ENCODE measurements around the gene CDK18.
A peak's percentile ranks its signal among the peaks of the same experiment; 100 is the strongest.

CDK18 gene

GRCh38 chr1:205528446-205528886 lies 24.0 kb downstream of the CDK18 start:
- Histone ChIP-seq H3K4me2 (ENCODE audit: low read length) (peak overlapping the region; percentile 74), H3K9me3 (ENCODE audit: insufficient read depth, low read length) (no peaks in the 10 kb centered on the region), H3K27me3 (ENCODE audit: low read depth, low read length) (0 out of 2 replicates have a peak, but pooled peaks cover 3% of the 10 kb centered on the region), H3K36me3 (replicated peaks; ENCODE audit: low read depth, low read length) (no peaks in the 10 kb centered on the region), H3K9ac (ENCODE audit: low read length) (peak overlapping the region; percentile 69; the same call in 1 of the 2 replicates), H2AFZ (ENCODE audit: low read depth, low read length) (peak overlapping the region; percentile 72), H3K79me2 (ENCODE audit: low read length) (no peaks in the 10 kb centered on the region), H3K4me1 (ENCODE audit: low read length) (peaks cover 19% of the 10 kb centered on the region), H3K4me3 (ENCODE audit: low read length) (peak overlapping the region; percentile 83), H4K20me1 (ENCODE audit: insufficient read depth, low read length) (no peaks in the 10 kb centered on the region), H3K27ac (ENCODE audit: low read length) (no peak overlapping the region)
- no peak for TF ChIP-seq EZH2phosphoT487 (IDR thresholded peaks at IDR 0.05; ENCODE audit: low read depth)
- TF ChIP-seq, protein P1, sequence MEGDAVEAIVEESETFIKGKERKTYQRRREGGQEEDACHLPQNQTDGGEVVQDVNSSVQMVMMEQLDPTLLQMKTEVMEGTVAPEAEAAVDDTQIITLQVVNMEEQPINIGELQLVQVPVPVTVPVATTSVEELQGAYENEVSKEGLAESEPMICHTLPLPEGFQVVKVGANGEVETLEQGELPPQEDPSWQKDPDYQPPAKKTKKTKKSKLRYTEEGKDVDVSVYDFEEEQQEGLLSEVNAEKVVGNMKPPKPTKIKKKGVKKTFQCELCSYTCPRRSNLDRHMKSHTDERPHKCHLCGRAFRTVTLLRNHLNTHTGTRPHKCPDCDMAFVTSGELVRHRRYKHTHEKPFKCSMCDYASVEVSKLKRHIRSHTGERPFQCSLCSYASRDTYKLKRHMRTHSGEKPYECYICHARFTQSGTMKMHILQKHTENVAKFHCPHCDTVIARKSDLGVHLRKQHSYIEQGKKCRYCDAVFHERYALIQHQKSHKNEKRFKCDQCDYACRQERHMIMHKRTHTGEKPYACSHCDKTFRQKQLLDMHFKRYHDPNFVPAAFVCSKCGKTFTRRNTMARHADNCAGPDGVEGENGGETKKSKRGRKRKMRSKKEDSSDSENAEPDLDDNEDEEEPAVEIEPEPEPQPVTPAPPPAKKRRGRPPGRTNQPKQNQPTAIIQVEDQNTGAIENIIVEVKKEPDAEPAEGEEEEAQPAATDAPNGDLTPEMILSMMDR (IDR thresholded peaks at IDR 0.05; ENCODE audit: low read depth, low read length), result no peak

GRCh38 chr1:205528887-205529825 lies 24.7 kb downstream of the CDK18 start:
- no peaks in the 10 kb centered on the region for H3K9me3 ChIP-seq (ENCODE audit: insufficient read depth, low read length)
- H2AFZ ChIP-seq (ENCODE audit: low read depth, low read length), result peak overlapping the region; percentile 78
- peaks cover 19% of the 10 kb centered on the region for H3K4me1 ChIP-seq (ENCODE audit: low read length)
- no peak overlapping the region for H3K27ac ChIP-seq (ENCODE audit: low read length)
- no peaks in the 10 kb centered on the region for H3K79me2 ChIP-seq (ENCODE audit: low read length)
- peak overlapping the region; percentile 69 for H3K9ac ChIP-seq (ENCODE audit: low read length)
- H4K20me1 ChIP-seq (ENCODE audit: insufficient read depth, low read length), result no peaks in the 10 kb centered on the region
- H3K4me2 ChIP-seq (ENCODE audit: low read length), result peak overlapping the region; percentile 74
- H3K4me3 ChIP-seq (ENCODE audit: low read length), result peak overlapping the region; percentile 83
- H3K36me3 ChIP-seq (replicated peaks; ENCODE audit: low read depth, low read length), result no peaks in the 10 kb centered on the region
- no peak for TF ChIP-seq EZH2phosphoT487 (IDR thresholded peaks at IDR 0.05; ENCODE audit: low read depth)
- TF ChIP-seq, protein P1 (IDR thresholded peaks at IDR 0.05; ENCODE audit: low read depth, low read length), result peak; percentile 94
- H3K27me3 ChIP-seq (ENCODE audit: low read depth, low read length), result 0 out of 2 replicates have a peak, but pooled peaks cover 3% of the 10 kb centered on the region

DNA sequence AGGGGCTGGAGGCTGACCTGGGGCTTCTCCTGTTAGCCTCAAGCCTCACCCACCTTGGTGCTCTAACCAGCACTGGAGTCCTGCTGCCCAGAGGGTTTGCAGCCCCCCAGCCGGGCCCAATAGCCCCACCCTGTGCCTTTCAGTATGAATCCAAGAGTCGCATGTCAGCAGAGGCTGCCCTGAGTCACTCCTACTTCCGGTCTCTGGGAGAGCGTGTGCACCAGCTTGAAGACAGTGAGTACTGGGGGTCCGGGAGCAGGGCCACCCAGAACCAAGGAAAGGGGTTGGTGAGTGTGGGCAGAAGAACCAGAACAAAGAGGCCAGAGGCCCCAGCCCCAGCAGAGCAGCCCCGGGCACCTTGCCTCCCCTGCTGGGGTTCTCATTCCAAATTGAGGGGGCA lies 25.6 kb downstream of the CDK18 start:
- H3K27me3 ChIP-seq (ENCODE audit: low read depth, low read length), result no peaks in the 10 kb centered on the region
- no peaks in the 10 kb centered on the region for H3K79me2 ChIP-seq (ENCODE audit: low read length)
- H4K20me1 ChIP-seq (ENCODE audit: insufficient read depth, low read length), result no peaks in the 10 kb centered on the region
- peaks cover 19% of the 10 kb centered on the region for H3K4me1 ChIP-seq (ENCODE audit: low read length)
- H3K36me3 ChIP-seq (replicated peaks; ENCODE audit: low read depth, low read length), result no peaks in the 10 kb centered on the region
- peak overlapping the region; percentile 83 for H3K4me3 ChIP-seq (ENCODE audit: low read length)
- H3K9ac ChIP-seq (ENCODE audit: low read length), result peak overlapping the region; percentile 69; the same call in 1 of the 2 replicates
- TF ChIP-seq, protein P1 (IDR thresholded peaks at IDR 0.05; ENCODE audit: low read depth, low read length), result no peak
- TF ChIP-seq EZH2phosphoT487 (IDR thresholded peaks at IDR 0.05; ENCODE audit: low read depth), result no peak
- no peak overlapping the region for H3K27ac ChIP-seq (ENCODE audit: low read length)
- H2AFZ ChIP-seq (ENCODE audit: low read depth, low read length), result 0 out of 2 replicates have a peak overlapping the region, but pooled peaks have one; percentile 1
- no peaks in the 10 kb centered on the region for H3K9me3 ChIP-seq (ENCODE audit: insufficient read depth, low read length)
- peak overlapping the region; percentile 74 for H3K4me2 ChIP-seq (ENCODE audit: low read length)

All from OCI-LY3 (cell line).